HEK293 (cell line): Measurements from ENCODE around the gene BCL6.
A peak's percentile ranks its signal among the peaks of the same experiment; 100 is the strongest.

Experiments
- GLI4 ChIP-seq: fragments of 450-650 bp; formaldehyde crosslinking; IDR thresholded peaks from 2 replicates; pipeline ENCODE4 v1.5.1; 2016; ENCODE audit warnings: missing biosample characterization, missing genetic modification characterization
- GLIS1 ChIP-seq: fragments of 450-650 bp; formaldehyde crosslinking; IDR thresholded peaks from 2 replicates; pipeline ENCODE4 v1.5.1; 2016; ENCODE audit warnings: missing biosample characterization, missing genetic modification characterization
- IKZF3 ChIP-seq: fragments of 450-650 bp; IDR thresholded peaks from 2 replicates; pipeline ENCODE4 v1.5.0; 2018; ENCODE audit warnings: missing biosample characterization, mild to moderate bottlenecking, missing genetic modification characterization, moderate library complexity
- MZF1 ChIP-seq: fragments of 450-650 bp; formaldehyde crosslinking; IDR thresholded peaks from 2 replicates; pipeline ENCODE4 v1.5.1; 2017; ENCODE audit warnings: missing biosample characterization, missing genetic modification characterization, borderline replicate concordance
- PRDM1 ChIP-seq: fragments of 450-650 bp; formaldehyde crosslinking; IDR thresholded peaks from 2 replicates; pipeline ENCODE4; 2016; ENCODE audit warnings: missing biosample characterization, missing genetic modification characterization
- SCRT1 ChIP-seq: fragments of 450-650 bp; formaldehyde crosslinking; IDR thresholded peaks from 2 replicates; pipeline ENCODE4 v1.5.1; 2016; ENCODE audit warnings: missing biosample characterization, missing genetic modification characterization, borderline replicate concordance
- YY2 ChIP-seq: fragments of 450-650 bp; formaldehyde crosslinking; IDR thresholded peaks from 2 replicates; pipeline ENCODE4 v1.5.1; 2016; ENCODE audit warnings: missing biosample characterization, missing genetic modification characterization
- ZBTB17 ChIP-seq: fragments of 450-650 bp; formaldehyde crosslinking; IDR thresholded peaks from 2 replicates; pipeline ENCODE4 v1.5.1; 2016; ENCODE audit warnings: missing biosample characterization, missing genetic modification characterization
- ZBTB48 ChIP-seq: fragments of 450-650 bp; formaldehyde crosslinking; IDR thresholded peaks from 2 replicates; pipeline ENCODE4 v1.5.1; 2016; ENCODE audit warnings: missing biosample characterization, missing genetic modification characterization
- ZBTB7A ChIP-seq: fragments of 450-650 bp; formaldehyde crosslinking; IDR thresholded peaks from 2 replicates; pipeline ENCODE4 v1.5.1; 2016; ENCODE audit warnings: low read depth, missing biosample characterization, missing genetic modification characterization
- ZNF132 ChIP-seq: fragments of 450-650 bp; formaldehyde crosslinking; IDR thresholded peaks from 2 replicates; pipeline ENCODE4 v1.5.1; 2017; ENCODE audit warnings: missing biosample characterization, missing genetic modification characterization, borderline replicate concordance
- ZNF133 ChIP-seq: fragments of 450-650 bp; formaldehyde crosslinking; IDR thresholded peaks from 2 replicates; pipeline ENCODE4 v1.5.1; 2016; ENCODE audit warnings: missing biosample characterization, missing genetic modification characterization
- ZNF24 ChIP-seq: fragments of 450-650 bp; formaldehyde crosslinking; IDR thresholded peaks from 2 replicates; pipeline ENCODE4 v1.5.1; 2016; ENCODE audit warnings: missing biosample characterization, missing genetic modification characterization
- ZNF324 ChIP-seq: fragments of 450-650 bp; formaldehyde crosslinking; IDR thresholded peaks from 2 replicates; pipeline ENCODE4 v1.5.1; 2016; ENCODE audit warnings: missing biosample characterization, missing genetic modification characterization
- ZNF335 ChIP-seq: fragments of 450-650 bp; formaldehyde crosslinking; conservative IDR thresholded peaks from 2 replicates; pipeline ENCODE4 v1.5.1; 2016; ENCODE audit warnings: missing biosample characterization, missing genetic modification characterization
- ZNF341 ChIP-seq: fragments of 450-650 bp; formaldehyde crosslinking; IDR thresholded peaks from 2 replicates; pipeline ENCODE4; 2016; ENCODE audit warnings: low read depth, missing biosample characterization, missing genetic modification characterization
- ZNF366 ChIP-seq: fragments of 450-650 bp; formaldehyde crosslinking; conservative IDR thresholded peaks from 2 replicates; pipeline ENCODE4 v1.5.1; 2016; ENCODE audit warnings: missing biosample characterization, missing genetic modification characterization
- ZNF558 ChIP-seq: fragments of 450-650 bp; formaldehyde crosslinking; IDR thresholded peaks from 2 replicates; pipeline ENCODE4 v1.5.1; 2016; ENCODE audit warnings: missing biosample characterization, missing genetic modification characterization
- ZNF585B ChIP-seq: fragments of 450-650 bp; formaldehyde crosslinking; IDR thresholded peaks from 2 replicates; pipeline ENCODE4 v1.5.1; 2016; ENCODE audit warnings: missing biosample characterization, missing genetic modification characterization
- ZNF600 ChIP-seq: fragments of 450-650 bp; formaldehyde crosslinking; IDR thresholded peaks from 2 replicates; pipeline ENCODE4 v1.5.1; 2016; ENCODE audit warnings: missing biosample characterization, missing genetic modification characterization
- ZNF610 ChIP-seq: fragments of 450-650 bp; formaldehyde crosslinking; IDR thresholded peaks from 2 replicates; pipeline ENCODE4 v1.5.1; 2016; ENCODE audit warnings: missing biosample characterization, missing genetic modification characterization, borderline replicate concordance
- ZNF626 ChIP-seq: fragments of 450-650 bp; sonication (Bioruptor Pico); formaldehyde crosslinking; IDR thresholded peaks from 2 replicates; pipeline ENCODE4 v1.5.1; 2018; ENCODE audit warnings: missing biosample characterization, missing genetic modification characterization, inconsistent platforms
- ZNF629 ChIP-seq: fragments of 450-650 bp; formaldehyde crosslinking; IDR thresholded peaks from 2 replicates; pipeline ENCODE4 v1.5.1; 2017; ENCODE audit warnings: missing biosample characterization, missing genetic modification characterization
- ZNF658 ChIP-seq: fragments of 450-650 bp; formaldehyde crosslinking; IDR thresholded peaks from 2 replicates; pipeline ENCODE4; 2016; ENCODE audit warnings: missing biosample characterization, missing genetic modification characterization
- ZNF677 ChIP-seq: fragments of 450-650 bp; IDR thresholded peaks from 2 replicates; pipeline ENCODE4 v1.5.0; 2018; ENCODE audit warnings: missing biosample characterization, mild to moderate bottlenecking, missing genetic modification characterization, moderate library complexity
- ZNF76 ChIP-seq: fragments of 450-650 bp; formaldehyde crosslinking; IDR thresholded peaks from 2 replicates; pipeline ENCODE4; 2016; ENCODE audit warnings: low read depth, missing biosample characterization, missing genetic modification characterization, borderline replicate concordance
- TF ChIP-seq, protein P1 (sequence below): fragments of 450-650 bp; formaldehyde crosslinking; IDR thresholded peaks from 2 replicates; pipeline ENCODE4 v1.5.1; 2016; ENCODE audit warnings: missing biosample characterization, missing genetic modification characterization
- TF ChIP-seq, protein P2 (sequence below): fragments of 450-650 bp; formaldehyde crosslinking; IDR thresholded peaks from 2 replicates; pipeline ENCODE4 v1.5.1; 2017; ENCODE audit warnings: missing biosample characterization, missing genetic modification characterization
- TF ChIP-seq, protein P3 (sequence below): IDR thresholded peaks from 2 replicates; pipeline ENCODE4 v1.6.1; 2011; ENCODE audit warnings: mild to moderate bottlenecking, low read depth, low read length, borderline replicate concordance
- TF ChIP-seq, protein P4 (sequence below): fragments of 450-650 bp; formaldehyde crosslinking; IDR thresholded peaks from 2 replicates; pipeline ENCODE4 v1.5.1; 2017; ENCODE audit warnings: missing biosample characterization, missing genetic modification characterization
- TF ChIP-seq, protein P5 (sequence below): fragments of 450-650 bp; formaldehyde crosslinking; IDR thresholded peaks from 2 replicates; pipeline ENCODE4 v1.5.1; 2016; ENCODE audit warnings: missing biosample characterization, missing genetic modification characterization
- TF ChIP-seq, protein P6 (sequence below): fragments of 450-650 bp; formaldehyde crosslinking; IDR thresholded peaks from 2 replicates; pipeline ENCODE4 v1.5.1; 2016; ENCODE audit warnings: missing biosample characterization, missing genetic modification characterization

Gene BCL6

DNA sequence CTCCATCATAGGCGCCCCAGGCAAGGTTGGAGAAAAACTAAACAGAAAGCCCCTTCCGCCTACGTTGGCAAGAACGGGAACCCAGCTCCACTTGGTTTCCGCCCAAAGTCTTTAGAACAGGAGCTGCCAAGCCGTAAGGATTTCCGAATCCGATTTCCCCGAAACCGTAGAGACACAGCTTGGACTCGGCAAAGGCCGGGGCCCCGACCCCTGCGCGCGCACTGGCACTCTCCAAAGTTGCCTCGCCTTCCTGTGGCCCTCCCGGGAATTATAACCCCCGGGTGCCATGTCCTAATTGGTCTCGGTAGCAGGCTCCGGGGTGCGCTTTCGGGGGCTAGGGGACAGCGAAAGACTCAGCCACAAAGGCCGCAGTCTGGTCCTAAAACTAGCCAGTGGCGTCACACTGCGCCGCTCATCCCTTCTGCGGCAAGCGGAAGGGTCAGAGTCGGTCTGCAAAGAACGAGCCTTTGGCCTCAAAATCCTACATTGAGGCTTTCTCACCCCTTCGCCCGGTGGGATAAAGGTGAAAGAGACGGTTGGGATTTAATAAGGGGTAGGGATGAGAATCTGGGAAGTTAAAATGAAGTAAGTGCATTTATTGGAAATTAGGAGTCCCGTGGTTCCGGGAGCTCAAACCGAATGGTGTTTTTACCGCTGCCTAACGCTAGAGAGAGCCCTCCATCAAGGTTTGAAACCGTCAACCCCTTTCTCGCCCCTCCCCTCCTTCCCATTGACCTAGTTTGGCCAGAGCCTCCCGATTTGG, 6.8 kb downstream of the BCL6 start (continued):
- no peak for TF ChIP-seq ZNF132 (tag by site-specific recombination)
- peak; percentile 22; the same call in 1 of the 2 replicates for TF ChIP-seq ZNF76 (tag by site-specific recombination)
- peak; percentile 25; the same call in 1 of the 2 replicates for TF ChIP-seq PRDM1 (tag by site-specific recombination)
- TF ChIP-seq, protein P1, sequence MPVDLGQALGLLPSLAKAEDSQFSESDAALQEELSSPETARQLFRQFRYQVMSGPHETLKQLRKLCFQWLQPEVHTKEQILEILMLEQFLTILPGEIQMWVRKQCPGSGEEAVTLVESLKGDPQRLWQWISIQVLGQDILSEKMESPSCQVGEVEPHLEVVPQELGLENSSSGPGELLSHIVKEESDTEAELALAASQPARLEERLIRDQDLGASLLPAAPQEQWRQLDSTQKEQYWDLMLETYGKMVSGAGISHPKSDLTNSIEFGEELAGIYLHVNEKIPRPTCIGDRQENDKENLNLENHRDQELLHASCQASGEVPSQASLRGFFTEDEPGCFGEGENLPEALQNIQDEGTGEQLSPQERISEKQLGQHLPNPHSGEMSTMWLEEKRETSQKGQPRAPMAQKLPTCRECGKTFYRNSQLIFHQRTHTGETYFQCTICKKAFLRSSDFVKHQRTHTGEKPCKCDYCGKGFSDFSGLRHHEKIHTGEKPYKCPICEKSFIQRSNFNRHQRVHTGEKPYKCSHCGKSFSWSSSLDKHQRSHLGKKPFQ (tag by site-specific recombination), result no peak
- TF ChIP-seq, protein P2, sequence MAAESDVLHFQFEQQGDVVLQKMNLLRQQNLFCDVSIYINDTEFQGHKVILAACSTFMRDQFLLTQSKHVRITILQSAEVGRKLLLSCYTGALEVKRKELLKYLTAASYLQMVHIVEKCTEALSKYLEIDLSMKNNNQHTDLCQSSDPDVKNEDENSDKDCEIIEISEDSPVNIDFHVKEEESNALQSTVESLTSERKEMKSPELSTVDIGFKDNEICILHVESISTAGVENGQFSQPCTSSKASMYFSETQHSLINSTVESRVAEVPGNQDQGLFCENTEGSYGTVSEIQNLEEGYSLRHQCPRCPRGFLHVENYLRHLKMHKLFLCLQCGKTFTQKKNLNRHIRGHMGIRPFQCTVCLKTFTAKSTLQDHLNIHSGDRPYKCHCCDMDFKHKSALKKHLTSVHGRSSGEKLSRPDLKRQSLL (tag by site-specific recombination), result no peak; the same call in none of the 2 replicates
- TF ChIP-seq, protein P3, sequence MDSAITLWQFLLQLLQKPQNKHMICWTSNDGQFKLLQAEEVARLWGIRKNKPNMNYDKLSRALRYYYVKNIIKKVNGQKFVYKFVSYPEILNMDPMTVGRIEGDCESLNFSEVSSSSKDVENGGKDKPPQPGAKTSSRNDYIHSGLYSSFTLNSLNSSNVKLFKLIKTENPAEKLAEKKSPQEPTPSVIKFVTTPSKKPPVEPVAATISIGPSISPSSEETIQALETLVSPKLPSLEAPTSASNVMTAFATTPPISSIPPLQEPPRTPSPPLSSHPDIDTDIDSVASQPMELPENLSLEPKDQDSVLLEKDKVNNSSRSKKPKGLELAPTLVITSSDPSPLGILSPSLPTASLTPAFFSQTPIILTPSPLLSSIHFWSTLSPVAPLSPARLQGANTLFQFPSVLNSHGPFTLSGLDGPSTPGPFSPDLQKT, result no peak
- no peak for TF ChIP-seq ZNF341 (tag by site-specific recombination)
- TF ChIP-seq ZNF558, result no peak
- TF ChIP-seq ZNF335 (tag by site-specific recombination), result peak; percentile 9
- no peak for TF ChIP-seq ZNF324 (tag by site-specific recombination)
- TF ChIP-seq, protein P4, sequence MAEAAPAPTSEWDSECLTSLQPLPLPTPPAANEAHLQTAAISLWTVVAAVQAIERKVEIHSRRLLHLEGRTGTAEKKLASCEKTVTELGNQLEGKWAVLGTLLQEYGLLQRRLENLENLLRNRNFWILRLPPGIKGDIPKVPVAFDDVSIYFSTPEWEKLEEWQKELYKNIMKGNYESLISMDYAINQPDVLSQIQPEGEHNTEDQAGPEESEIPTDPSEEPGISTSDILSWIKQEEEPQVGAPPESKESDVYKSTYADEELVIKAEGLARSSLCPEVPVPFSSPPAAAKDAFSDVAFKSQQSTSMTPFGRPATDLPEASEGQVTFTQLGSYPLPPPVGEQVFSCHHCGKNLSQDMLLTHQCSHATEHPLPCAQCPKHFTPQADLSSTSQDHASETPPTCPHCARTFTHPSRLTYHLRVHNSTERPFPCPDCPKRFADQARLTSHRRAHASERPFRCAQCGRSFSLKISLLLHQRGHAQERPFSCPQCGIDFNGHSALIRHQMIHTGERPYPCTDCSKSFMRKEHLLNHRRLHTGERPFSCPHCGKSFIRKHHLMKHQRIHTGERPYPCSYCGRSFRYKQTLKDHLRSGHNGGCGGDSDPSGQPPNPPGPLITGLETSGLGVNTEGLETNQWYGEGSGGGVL (tag by site-specific recombination), result no peak
- TF ChIP-seq ZBTB17 (tag by site-specific recombination), result peak; percentile 22; the same call in 1 of the 2 replicates
- TF ChIP-seq ZNF366 (tag by site-specific recombination), result peak; percentile 83
- TF ChIP-seq ZBTB7A (tag by site-specific recombination), result 0 out of 2 replicates have a peak, but pooled peaks have one; percentile 12
- peak; percentile 80 for TF ChIP-seq IKZF3 (tag by site-specific recombination)
- TF ChIP-seq YY2 (tag by site-specific recombination), result no peak
- TF ChIP-seq, protein P5, sequence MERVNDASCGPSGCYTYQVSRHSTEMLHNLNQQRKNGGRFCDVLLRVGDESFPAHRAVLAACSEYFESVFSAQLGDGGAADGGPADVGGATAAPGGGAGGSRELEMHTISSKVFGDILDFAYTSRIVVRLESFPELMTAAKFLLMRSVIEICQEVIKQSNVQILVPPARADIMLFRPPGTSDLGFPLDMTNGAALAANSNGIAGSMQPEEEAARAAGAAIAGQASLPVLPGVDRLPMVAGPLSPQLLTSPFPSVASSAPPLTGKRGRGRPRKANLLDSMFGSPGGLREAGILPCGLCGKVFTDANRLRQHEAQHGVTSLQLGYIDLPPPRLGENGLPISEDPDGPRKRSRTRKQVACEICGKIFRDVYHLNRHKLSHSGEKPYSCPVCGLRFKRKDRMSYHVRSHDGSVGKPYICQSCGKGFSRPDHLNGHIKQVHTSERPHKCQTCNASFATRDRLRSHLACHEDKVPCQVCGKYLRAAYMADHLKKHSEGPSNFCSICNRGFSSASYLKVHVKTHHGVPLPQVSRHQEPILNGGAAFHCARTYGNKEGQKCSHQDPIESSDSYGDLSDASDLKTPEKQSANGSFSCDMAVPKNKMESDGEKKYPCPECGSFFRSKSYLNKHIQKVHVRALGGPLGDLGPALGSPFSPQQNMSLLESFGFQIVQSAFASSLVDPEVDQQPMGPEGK (tag by site-specific recombination), result peak; percentile 36; the same call in 1 of the 2 replicates
- no peak for TF ChIP-seq ZNF677 (tag by site-specific recombination)
- TF ChIP-seq ZNF629 (tag by site-specific recombination), result peak; percentile 76
- TF ChIP-seq MZF1 (tag by site-specific recombination), result no peak
- TF ChIP-seq ZNF600 (tag by site-specific recombination), result no peak
- TF ChIP-seq ZNF585B (tag by site-specific recombination), result no peak
- no peak for TF ChIP-seq ZNF610 (tag by site-specific recombination)
- no peak for TF ChIP-seq GLI4 (tag by site-specific recombination)
- no peak for TF ChIP-seq ZNF626 (tag by site-specific recombination)
- TF ChIP-seq, protein P6, sequence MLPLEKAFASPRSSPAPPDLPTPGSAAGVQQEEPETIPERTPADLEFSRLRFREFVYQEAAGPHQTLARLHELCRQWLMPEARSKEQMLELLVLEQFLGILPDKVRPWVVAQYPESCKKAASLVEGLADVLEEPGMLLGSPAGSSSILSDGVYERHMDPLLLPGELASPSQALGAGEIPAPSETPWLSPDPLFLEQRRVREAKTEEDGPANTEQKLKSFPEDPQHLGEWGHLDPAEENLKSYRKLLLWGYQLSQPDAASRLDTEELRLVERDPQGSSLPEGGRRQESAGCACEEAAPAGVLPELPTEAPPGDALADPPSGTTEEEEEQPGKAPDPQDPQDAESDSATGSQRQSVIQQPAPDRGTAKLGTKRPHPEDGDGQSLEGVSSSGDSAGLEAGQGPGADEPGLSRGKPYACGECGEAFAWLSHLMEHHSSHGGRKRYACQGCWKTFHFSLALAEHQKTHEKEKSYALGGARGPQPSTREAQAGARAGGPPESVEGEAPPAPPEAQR (tag by site-specific recombination), result no peak
- TF ChIP-seq ZNF133, result no peak
- TF ChIP-seq ZNF24 (tag by site-specific recombination), result no peak
- TF ChIP-seq ZBTB48 (tag by site-specific recombination), result peak; percentile 13; the same call in 1 of the 2 replicates
- no peak for TF ChIP-seq SCRT1
- TF ChIP-seq ZNF658 (tag by site-specific recombination), result no peak
- TF ChIP-seq GLIS1, result no peak
